AG09309 (cell line): ENCODE data around the gene FTSJ3.

Source experiments
- DNase-seq: peaks from one replicate; pipeline ENCODE4 v3.0.0-alpha.2; 2010; ENCODE audit warnings: low read depth
- H3K4me3 ChIP-seq: 2 replicates; pipeline ENCODE4 v1.5.1; 2011; ENCODE audit warnings: mild to moderate bottlenecking, low read depth, low read length, moderate library complexity; ENCODE audit not compliant: control insufficient read depth
- TF ChIP-seq, protein P1 (sequence below): IDR thresholded peaks from 2 replicates; pipeline ENCODE4 v1.5.1; 2011; ENCODE audit warnings: mild to moderate bottlenecking, low read depth, low read length, inconsistent platforms; ENCODE audit not compliant: insufficient read depth, control insufficient read depth; ENCODE audit errors: missing control alignments

Gene FTSJ3

DNA sequence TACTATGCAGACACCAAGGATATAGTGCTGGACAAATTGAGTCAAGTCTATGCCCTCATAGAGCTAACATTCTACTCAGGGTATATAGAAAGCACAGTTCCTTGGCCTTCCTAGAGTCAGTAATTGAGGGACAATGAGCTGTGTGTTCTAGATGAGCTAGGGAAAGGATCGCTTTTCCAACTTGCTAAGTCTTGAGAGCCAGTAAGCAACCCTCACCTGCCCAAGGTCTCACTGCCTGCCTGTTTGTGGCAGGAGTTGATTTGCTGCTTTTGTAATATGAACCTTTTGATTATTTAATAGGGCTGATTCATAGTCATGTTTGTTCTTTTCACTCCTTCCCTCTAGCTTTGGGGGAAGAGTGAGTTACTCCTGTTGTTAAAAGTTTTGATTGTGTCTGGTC is 47.0 kb downstream of the FTSJ3 start:
- DNase-seq = no peak
- TF ChIP-seq, protein P1, sequence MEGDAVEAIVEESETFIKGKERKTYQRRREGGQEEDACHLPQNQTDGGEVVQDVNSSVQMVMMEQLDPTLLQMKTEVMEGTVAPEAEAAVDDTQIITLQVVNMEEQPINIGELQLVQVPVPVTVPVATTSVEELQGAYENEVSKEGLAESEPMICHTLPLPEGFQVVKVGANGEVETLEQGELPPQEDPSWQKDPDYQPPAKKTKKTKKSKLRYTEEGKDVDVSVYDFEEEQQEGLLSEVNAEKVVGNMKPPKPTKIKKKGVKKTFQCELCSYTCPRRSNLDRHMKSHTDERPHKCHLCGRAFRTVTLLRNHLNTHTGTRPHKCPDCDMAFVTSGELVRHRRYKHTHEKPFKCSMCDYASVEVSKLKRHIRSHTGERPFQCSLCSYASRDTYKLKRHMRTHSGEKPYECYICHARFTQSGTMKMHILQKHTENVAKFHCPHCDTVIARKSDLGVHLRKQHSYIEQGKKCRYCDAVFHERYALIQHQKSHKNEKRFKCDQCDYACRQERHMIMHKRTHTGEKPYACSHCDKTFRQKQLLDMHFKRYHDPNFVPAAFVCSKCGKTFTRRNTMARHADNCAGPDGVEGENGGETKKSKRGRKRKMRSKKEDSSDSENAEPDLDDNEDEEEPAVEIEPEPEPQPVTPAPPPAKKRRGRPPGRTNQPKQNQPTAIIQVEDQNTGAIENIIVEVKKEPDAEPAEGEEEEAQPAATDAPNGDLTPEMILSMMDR = no peak
- no peak overlapping the region for H3K4me3 ChIP-seq

DNA sequence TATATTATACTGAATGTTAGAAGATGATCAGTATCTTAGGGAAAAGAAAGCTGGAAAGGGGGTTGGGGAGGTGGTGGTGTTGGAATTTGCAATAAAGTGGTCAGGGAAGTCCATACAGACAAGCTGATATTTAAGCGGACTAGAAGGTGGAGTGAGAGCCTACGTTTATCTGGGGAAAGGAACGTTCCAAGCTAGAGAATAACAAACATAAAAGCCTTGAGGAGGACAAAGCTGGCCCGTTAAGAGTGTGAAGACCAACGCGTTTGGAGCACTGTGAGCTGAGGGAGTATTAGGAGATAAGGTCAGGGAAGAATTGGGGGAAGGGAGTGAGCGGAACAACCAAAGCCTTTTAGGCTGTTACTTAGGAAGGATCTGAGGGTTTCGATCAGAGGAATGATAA is 52.0 kb downstream of the FTSJ3 start:
- DNase-seq = no peak
- TF ChIP-seq, protein P1 = no peak
- H3K4me3 ChIP-seq = peak overlapping the region; percentile 66

GRCh38 chr17:63774969-63775265 is 52.5 kb downstream of the FTSJ3 start:
- TF ChIP-seq, protein P1 = no peak
- DNase-seq = no peak
- H3K4me3 ChIP-seq = peak overlapping the region; percentile 66

DNA sequence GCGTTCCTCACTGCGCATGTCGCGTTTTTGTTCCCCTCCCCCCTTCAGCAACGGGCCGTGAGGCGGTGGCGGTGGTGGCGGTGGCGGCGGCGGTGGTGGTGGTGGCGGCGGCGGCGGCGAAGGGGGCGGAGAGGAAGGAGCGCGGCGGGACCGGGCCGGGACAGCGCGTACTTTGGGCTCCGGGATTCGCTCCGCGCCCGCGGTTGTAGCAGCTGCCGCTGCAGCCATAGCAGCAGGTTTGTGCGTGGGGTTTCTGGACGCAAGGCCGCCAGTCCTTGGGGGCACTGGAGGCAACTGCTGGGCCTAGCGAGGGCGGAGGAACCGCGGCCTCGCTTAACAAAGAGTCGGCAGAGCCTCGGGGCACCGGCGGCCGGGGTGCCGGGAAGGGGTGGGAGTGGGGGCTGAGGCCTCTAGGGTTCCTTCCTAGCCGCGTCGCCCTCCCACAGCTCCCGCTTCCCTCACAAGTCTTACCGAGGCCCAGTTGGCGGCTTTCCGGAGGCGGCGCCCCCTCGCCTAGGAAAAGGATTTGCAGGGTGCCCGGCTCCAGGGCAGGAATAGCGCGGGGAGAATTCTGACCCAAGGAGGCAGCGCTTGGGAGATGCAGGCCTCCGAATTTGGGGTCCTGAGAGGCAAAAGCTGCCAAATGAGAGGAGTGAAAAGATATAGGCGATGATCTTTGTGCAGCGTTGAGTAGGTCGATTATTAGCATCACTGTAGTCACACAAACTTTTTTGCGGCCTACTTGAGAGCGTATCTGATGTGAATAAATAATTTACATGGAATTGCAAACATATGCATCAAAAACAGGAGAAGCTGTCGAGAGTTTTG is 53.1 kb downstream of the FTSJ3 start, which contains the start of gene DDX42:
Gene DDX42 (plus strand): TSS at position 30 of the 828 bp plus-strand sequence. CDS start 12,880 bp downstream, outside the sequence.
- TF ChIP-seq, protein P1 = no peak
- peak within 1 kb of the TSS; percentile 66 for H3K4me3 ChIP-seq
- no peak for DNase-seq

DNA sequence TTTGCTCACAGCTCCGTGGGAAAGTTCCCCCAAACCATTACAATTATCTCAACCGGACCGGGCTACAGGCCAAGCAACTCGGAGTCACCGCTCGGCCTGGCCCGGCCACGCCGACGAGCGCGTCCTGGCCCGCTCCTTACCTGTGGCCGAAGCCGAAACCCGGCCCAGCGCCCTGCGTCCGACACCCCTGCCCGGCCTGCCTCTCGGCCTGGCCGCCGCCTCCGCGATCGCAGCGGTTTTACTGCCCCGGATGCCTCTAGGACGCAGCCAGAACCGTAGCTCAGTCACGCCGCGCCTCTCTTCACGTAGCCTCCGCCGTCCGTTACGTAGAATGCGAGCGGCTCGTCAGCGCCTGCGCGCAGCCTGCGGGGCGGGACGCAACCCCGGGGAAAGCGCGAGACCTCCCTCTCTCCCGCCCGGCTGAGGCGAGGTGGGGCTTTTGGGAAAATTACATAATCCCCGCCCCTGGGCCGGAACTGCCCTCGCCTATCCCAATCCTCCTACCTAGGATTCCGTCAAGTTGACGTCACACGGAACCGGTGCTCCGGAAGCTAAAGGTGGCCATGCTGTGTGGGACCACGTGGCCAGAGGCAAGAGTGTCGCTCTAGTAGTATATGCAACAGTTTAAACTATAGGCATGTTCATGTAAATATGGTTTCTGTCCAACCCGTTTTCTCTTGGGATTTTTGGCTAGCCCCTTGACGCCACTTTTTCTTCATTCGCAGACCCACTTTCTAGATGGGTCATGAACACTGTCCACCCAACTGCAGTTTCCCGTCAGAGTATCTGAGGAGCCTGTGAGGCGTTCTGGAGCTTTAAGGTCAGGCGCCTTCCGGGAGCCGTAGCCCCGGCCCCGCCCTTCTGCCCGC is 54.0 kb downstream of the FTSJ3 start, which contains the start of gene CCDC47:
Gene CCDC47 (minus strand): TSS at position 326 of the 869 bp plus-strand sequence. CDS start 7,422 bp downstream, outside the sequence.
- peak within 1 kb of the TSS; percentile 66 for H3K4me3 ChIP-seq
- peak; percentile 97 for DNase-seq
- TF ChIP-seq, protein P1 = no peak

DNA sequence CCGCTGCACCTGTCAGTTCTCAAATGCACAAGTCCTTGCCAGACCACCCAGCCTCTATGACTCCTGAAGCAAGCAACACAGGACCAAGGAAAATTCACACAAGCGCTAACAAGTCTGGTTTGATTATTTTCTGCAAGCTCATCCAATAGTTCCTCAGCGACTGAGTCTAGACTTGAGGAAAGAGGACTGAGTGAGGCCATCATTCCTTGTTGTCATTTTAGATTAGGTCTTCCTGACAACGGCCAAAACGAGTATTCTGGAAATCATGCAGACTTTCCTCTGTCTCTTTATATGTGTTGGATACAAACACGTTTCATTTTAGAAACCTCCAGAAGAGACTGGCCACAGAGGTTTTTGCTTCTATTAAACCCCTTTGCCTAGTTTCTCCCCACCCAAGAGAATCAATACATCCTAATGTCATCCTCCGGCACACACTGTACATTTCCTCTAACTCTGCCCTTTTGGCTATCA is 54.6 kb downstream of the FTSJ3 start:
- no peak for DNase-seq
- TF ChIP-seq, protein P1 = no peak
- peak overlapping the region; percentile 66 for H3K4me3 ChIP-seq
